BLaER1 (cell line): Measurements from ENCODE around the gene STK11.

Experiments used
- H3K27ac ChIP-seq: shearing (Covaris generic); formaldehyde crosslinking; 2 replicates; pipeline ENCODE4 v1.8.1; 2022
- H3K27me3 ChIP-seq: shearing (Covaris generic); formaldehyde crosslinking; 2 replicates; pipeline ENCODE4 v1.8.1; 2022
- H3K36me3 ChIP-seq: shearing (Covaris generic); formaldehyde crosslinking; 2 replicates; pipeline ENCODE4 v1.8.1; 2022
- H3K4me1 ChIP-seq: shearing (Covaris generic); formaldehyde crosslinking; 2 replicates; pipeline ENCODE4 v1.8.1; 2022
- H3K4me2 ChIP-seq: shearing (Covaris generic); formaldehyde crosslinking; 2 replicates; pipeline ENCODE4 v1.8.1; 2022
- H3K4me3 ChIP-seq: shearing (Covaris generic); formaldehyde crosslinking; 2 replicates; pipeline ENCODE4 v1.8.1; 2022
- H3K9ac ChIP-seq: shearing (Covaris generic); formaldehyde crosslinking; 2 replicates; pipeline ENCODE4 v1.8.1; 2022
- H3K9me3 ChIP-seq: shearing (Covaris generic); formaldehyde crosslinking; 2 replicates; pipeline ENCODE4 v1.8.1; 2022
- H4K20me1 ChIP-seq: shearing (Covaris generic); formaldehyde crosslinking; 2 replicates; pipeline ENCODE4 v1.8.1; 2022
- Cebpa-rat ChIP-seq: shearing (Covaris generic); IDR thresholded peaks from 2 replicates; pipeline ENCODE4 v1.8.1; 2022

Gene STK11

GRCh38 chr19:1169411-1169791 lies 36.2 kb upstream of the STK11 start:
- TF ChIP-seq Cebpa-rat: no peak
- H3K36me3 ChIP-seq: peaks cover 6% of the 10 kb centered on the region; the same call in 1 of the 2 replicates
- peaks cover 84% of the 10 kb centered on the region for H3K4me1 ChIP-seq
- H3K4me3 ChIP-seq: peak overlapping the region; percentile 46; the same call in 1 of the 2 replicates
- peak overlapping the region; percentile 58; the same call in 1 of the 2 replicates for H3K9ac ChIP-seq
- H3K9me3 ChIP-seq: no peaks in the 10 kb centered on the region
- peak overlapping the region; percentile 93 for H3K4me2 ChIP-seq
- no peaks in the 10 kb centered on the region for H3K27me3 ChIP-seq
- peak overlapping the region; percentile 78 for H3K27ac ChIP-seq
- H4K20me1 ChIP-seq: peaks cover 81% of the 10 kb centered on the region

- H3K27me3 ChIP-seq: no peaks in the 10 kb centered on the region
- peak overlapping the region; percentile 93 for H3K4me2 ChIP-seq
- H3K27ac ChIP-seq: no peak overlapping the region
- H3K9me3 ChIP-seq: no peaks in the 10 kb centered on the region
- peaks cover 84% of the 10 kb centered on the region for H3K4me1 ChIP-seq
- H4K20me1 ChIP-seq: peaks cover 77% of the 10 kb centered on the region
- no peak overlapping the region for H3K4me3 ChIP-seq
- H3K9ac ChIP-seq: no peak overlapping the region
- peaks cover 6% of the 10 kb centered on the region; the same call in 1 of the 2 replicates for H3K36me3 ChIP-seq
- TF ChIP-seq Cebpa-rat: no peak
These were observed 35.4 kb upstream of the STK11 start for GRCh38 chr19:1169921-1170885.

- Histone ChIP-seq H3K4me2 (peak overlapping the region; percentile 95), H3K27me3 (no peaks in the 10 kb centered on the region), H3K9ac (no peak overlapping the region), H3K27ac (no peak overlapping the region), H3K9me3 (no peaks in the 10 kb centered on the region), H3K4me3 (no peak overlapping the region), H3K4me1 (peaks cover 74% of the 10 kb centered on the region), H4K20me1 (peaks cover 69% of the 10 kb centered on the region), H3K36me3 (peaks cover 6% of the 10 kb centered on the region; the same call in 1 of the 2 replicates)
- no peak for TF ChIP-seq Cebpa-rat
These were observed 34.4 kb upstream of the STK11 start for GRCh38 chr19:1170938-1171754.

- Histone ChIP-seq H3K4me1 (peaks cover 67% of the 10 kb centered on the region), H3K9ac (peak overlapping the region; percentile 88), H3K4me3 (peak overlapping the region; percentile 83; the same call in 1 of the 2 replicates), H4K20me1 (peaks cover 62% of the 10 kb centered on the region), H3K27ac (0 out of 2 replicates have a peak overlapping the region, but pooled peaks have one; percentile 22), H3K4me2 (peak overlapping the region; percentile 95), H3K27me3 (no peaks in the 10 kb centered on the region), H3K36me3 (peaks cover 6% of the 10 kb centered on the region; the same call in 1 of the 2 replicates), H3K9me3 (no peaks in the 10 kb centered on the region)
- no peak for TF ChIP-seq Cebpa-rat
These were observed 33.7 kb upstream of the STK11 start for GRCh38 chr19:1171755-1172352.

- Histone ChIP-seq H3K9ac (peak overlapping the region; percentile 88), H3K4me2 (peak overlapping the region; percentile 95), H4K20me1 (peaks cover 55% of the 10 kb centered on the region), H3K27ac (peak overlapping the region; percentile 88), H3K36me3 (peaks cover 6% of the 10 kb centered on the region; the same call in 1 of the 2 replicates), H3K9me3 (no peaks in the 10 kb centered on the region), H3K4me3 (peak overlapping the region; percentile 83), H3K27me3 (no peaks in the 10 kb centered on the region), H3K4me1 (peaks cover 64% of the 10 kb centered on the region)
- TF ChIP-seq Cebpa-rat: no peak
These were observed 33.0 kb upstream of the STK11 start for GRCh38 chr19:1172353-1173158.

GRCh38 chr19:1173159-1173844 lies 32.3 kb upstream of the STK11 start:
- TF ChIP-seq Cebpa-rat: no peak
- H4K20me1 ChIP-seq: peaks cover 48% of the 10 kb centered on the region
- H3K4me3 ChIP-seq: peak overlapping the region; percentile 83
- H3K36me3 ChIP-seq: peaks cover 6% of the 10 kb centered on the region; the same call in 1 of the 2 replicates
- peaks cover 61% of the 10 kb centered on the region for H3K4me1 ChIP-seq
- H3K27ac ChIP-seq: peak overlapping the region; percentile 88
- peak overlapping the region; percentile 88 for H3K9ac ChIP-seq
- no peaks in the 10 kb centered on the region for H3K27me3 ChIP-seq
- H3K9me3 ChIP-seq: no peaks in the 10 kb centered on the region
- peak overlapping the region; percentile 95 for H3K4me2 ChIP-seq

- H4K20me1 ChIP-seq: peaks cover 40% of the 10 kb centered on the region
- peak within 1 kb of the TSS; percentile 88 for H3K9ac ChIP-seq
- peak within 1 kb of the TSS; percentile 95 for H3K4me2 ChIP-seq
- no peaks in the 10 kb centered on the region for H3K9me3 ChIP-seq
- H3K4me3 ChIP-seq: peak within 1 kb of the TSS; percentile 83
- peak within 1 kb of the TSS; percentile 88 for H3K27ac ChIP-seq
- no peaks in the 10 kb centered on the region for H3K27me3 ChIP-seq
- no peak for TF ChIP-seq Cebpa-rat
- peaks cover 56% of the 10 kb centered on the region for H3K4me1 ChIP-seq
- H3K36me3 ChIP-seq: peaks cover 6% of the 10 kb centered on the region; the same call in 1 of the 2 replicates
These were observed 31.5 kb upstream of the STK11 start, which contains the start of gene SBNO2 for GRCh38 chr19:1173845-1174809. Gene SBNO2, minus strand, starts transcription at chr19:1174268. Its CDS starts 19,992 bp downstream, at chr19:1154276.
